Astrocyte (in vitro differentiated cells and primary cell): Measurements from ENCODE around the gene TTLL8. TPM values are rescaled to one million over a fixed set of nuclear protein-coding genes. Genes with fewer than 3 reads are reported as not detected.

Experiments used
- DNase-seq: peaks from one replicate; pipeline ENCODE4 v3.0.0-alpha.2; 2010; ENCODE audit warnings: low read depth
- FAIRE-seq: peaks from 2 replicates; lab custom pipeline; 2011; peaks lifted over from hg19 to GRCh38; lab: Jason Lieb, UNC
- H2AFZ ChIP-seq: 2 replicates; pipeline ENCODE4 v1.6.0; 2012; ENCODE audit warnings: low read depth, low read length, inconsistent platforms
- H3K27ac ChIP-seq: 2 replicates; pipeline ENCODE4 v1.5.1; 2011; ENCODE audit warnings: low read depth, low read length, inconsistent platforms
- H3K27me3 ChIP-seq: 2 replicates; pipeline ENCODE4 v1.6.0; 2011; ENCODE audit warnings: low read length, inconsistent platforms; ENCODE audit not compliant: insufficient read depth
- H3K36me3 ChIP-seq: 2 replicates; pipeline ENCODE4 v1.5.1; 2011; ENCODE audit warnings: low read length, inconsistent platforms; ENCODE audit not compliant: insufficient read depth
- H3K4me1 ChIP-seq: 2 replicates; pipeline ENCODE4 v1.5.1; 2011; ENCODE audit warnings: low read length, inconsistent platforms; ENCODE audit not compliant: insufficient read depth
- H3K4me2 ChIP-seq: 2 replicates; pipeline ENCODE4 v1.6.0; 2012; ENCODE audit warnings: low read length, inconsistent platforms
- H3K4me3 ChIP-seq: 2 replicates; pipeline ENCODE4 v1.5.1; 2011; ENCODE audit warnings: low read depth, mild to moderate bottlenecking, low read length, inconsistent platforms; ENCODE audit not compliant: insufficient read depth
- H3K79me2 ChIP-seq: 2 replicates; pipeline ENCODE4 v1.6.0; 2012; ENCODE audit warnings: mild to moderate bottlenecking, low read length, inconsistent platforms; ENCODE audit not compliant: insufficient read depth
- H3K9ac ChIP-seq: 2 replicates; pipeline ENCODE4 v1.6.0; 2012; ENCODE audit warnings: mild to moderate bottlenecking, low read length, inconsistent platforms
- H3K9me3 ChIP-seq: 2 replicates; pipeline ENCODE4 v1.5.1; 2012; ENCODE audit warnings: low read depth, mild to moderate bottlenecking, low read length, inconsistent platforms; ENCODE audit not compliant: insufficient read depth
- H4K20me1 ChIP-seq: 2 replicates; pipeline ENCODE4 v1.6.0; 2012; ENCODE audit warnings: low read length, inconsistent platforms; ENCODE audit not compliant: insufficient read depth
- H3K27ac Mint-ChIP-seq: one replicate; pipeline ENCODE4 v1.8.0; 2021; ENCODE audit warnings: mild to moderate bottlenecking, mixed read lengths; ENCODE audit not compliant: unreplicated experiment
- H3K27me3 Mint-ChIP-seq: one replicate; pipeline ENCODE4 v1.8.0; 2021; ENCODE audit warnings: low read depth, mixed read lengths; ENCODE audit not compliant: unreplicated experiment
- H3K36me3 Mint-ChIP-seq: one replicate; pipeline ENCODE4 v1.8.0; 2021; ENCODE audit warnings: low read depth, mixed read lengths; ENCODE audit not compliant: unreplicated experiment
- H3K4me1 Mint-ChIP-seq: one replicate; pipeline ENCODE4 v1.8.0; 2021; ENCODE audit warnings: low read depth, mixed read lengths; ENCODE audit not compliant: unreplicated experiment
- H3K4me3 Mint-ChIP-seq: one replicate; pipeline ENCODE4 v1.8.0; 2021; ENCODE audit warnings: mild to moderate bottlenecking, moderate library complexity, mixed read lengths; ENCODE audit not compliant: unreplicated experiment
- H3K9me3 Mint-ChIP-seq: one replicate; pipeline ENCODE4 v1.8.0; 2021; ENCODE audit warnings: mild to moderate bottlenecking, mixed read lengths; ENCODE audit not compliant: unreplicated experiment
- CTCF ChIP-seq: IDR thresholded peaks from 2 replicates; pipeline ENCODE4 v1.5.1; 2011; ENCODE audit warnings: low read depth, mild to moderate bottlenecking, inconsistent platforms, low read length, moderate library complexity; ENCODE audit not compliant: insufficient read depth
- EZH2 ChIP-seq: IDR thresholded peaks from 2 replicates; pipeline ENCODE4 v1.6.1; 2012; ENCODE audit warnings: mild to moderate bottlenecking, low read length, inconsistent platforms; ENCODE audit not compliant: insufficient read depth
- total RNA-seq: library from RNA; stranded (reverse); gene quantifications from 2 replicates; pipeline ENCODE4 v1.2.1, GENCODE V29; 2021

TTLL8 gene
- total RNA-seq, 1 donor from 2014 or later: not detected

GRCh38 chr22:50016308-50016987 is 41.6 kb downstream of the TTLL8 start:
- Mint-ChIP-seq H3K4me1 (no peaks in the 10 kb centered on the region), H3K4me3 (peak overlapping the region; percentile 54), H3K27me3 (peaks cover 28% of the 10 kb centered on the region), H3K9me3 (no peaks in the 10 kb centered on the region), H3K27ac (no peak overlapping the region), H3K36me3 (no peaks in the 10 kb centered on the region)
- H4K20me1 ChIP-seq: no peaks in the 10 kb centered on the region
- no peaks in the 10 kb centered on the region for H3K79me2 ChIP-seq
- no peaks in the 10 kb centered on the region for H3K36me3 ChIP-seq
- no peak overlapping the region for H3K27ac ChIP-seq
- no peak overlapping the region for H2AFZ ChIP-seq
- no peak overlapping the region for H3K4me3 ChIP-seq
- no peak overlapping the region for H3K9ac ChIP-seq
- peaks cover 5% of the 10 kb centered on the region for H3K9me3 ChIP-seq
- peaks cover 35% of the 10 kb centered on the region for H3K27me3 ChIP-seq
- TF ChIP-seq CTCF: no peak
- TF ChIP-seq EZH2: no peak
- H3K4me1 ChIP-seq: peaks cover 7% of the 10 kb centered on the region
- DNase-seq (no peak), FAIRE-seq (no peak)
- H3K4me2 ChIP-seq: no peak overlapping the region

- Histone ChIP-seq H3K27ac (no peak overlapping the region), H3K79me2 (no peaks in the 10 kb centered on the region), H2AFZ (no peak overlapping the region), H3K4me3 (no peak overlapping the region), H3K36me3 (no peaks in the 10 kb centered on the region), H4K20me1 (no peaks in the 10 kb centered on the region), H3K27me3 (peaks cover 40% of the 10 kb centered on the region), H3K4me2 (no peak overlapping the region), H3K4me1 (peaks cover 7% of the 10 kb centered on the region), H3K9ac (no peak overlapping the region), H3K9me3 (peaks cover 2% of the 10 kb centered on the region)
- TF ChIP-seq CTCF (no peak), EZH2 (no peak)
- Mint-ChIP-seq H3K27ac (no peak overlapping the region), H3K4me1 (no peaks in the 10 kb centered on the region), H3K9me3 (no peaks in the 10 kb centered on the region), H3K4me3 (no peak overlapping the region), H3K27me3 (peaks cover 32% of the 10 kb centered on the region), H3K36me3 (no peaks in the 10 kb centered on the region)
- DNase-seq (no peak), FAIRE-seq (no peak)
These were observed 42.4 kb downstream of the TTLL8 start for GRCh38 chr22:50015451-50016307.
